GM10266 (cell line): ENCODE data around the gene SLC27A4.
A peak's percentile ranks its signal among the peaks of the same experiment; 100 is the strongest.

Source experiments
- DNase-seq: peaks from one replicate; pipeline ENCODE4 v3.0.0; 2012; ENCODE audit errors: extremely low spot score
- CTCF ChIP-seq: IDR thresholded peaks from 2 replicates; pipeline ENCODE4 v1.5.1; 2012; ENCODE audit warnings: mild to moderate bottlenecking, low read depth; ENCODE audit not compliant: control insufficient read depth, insufficient read depth; ENCODE audit errors: missing control alignments

SLC27A4 gene

GRCh38 chr9:128409978-128410377 lies 69.7 kb downstream of the SLC27A4 start:
- no peak for DNase-seq
- TF ChIP-seq CTCF, result peak; percentile 9
